Muscle of arm (tissue), 12 donors: ENCODE measurements around the gene TTLL5. TPM values are rescaled to one million over a fixed set of nuclear protein-coding genes. Genes with fewer than 3 reads are reported as not detected.

Experiments used
- DNase-seq: peaks from one replicate; pipeline ENCODE4 v3.0.0-alpha.2; 2013
- polyA plus RNA-seq, 12 donors: library from polyadenylated mRNA; unstranded; fragments of 120-200 nt; gene quantifications; one replicate each; pipeline ENCODE4 v1.2.1, GENCODE V29; 2013; ENCODE audit not compliant: insufficient read length in 12 of 12

TTLL5 gene
- polyA plus RNA-seq, 12 donors = 14.1 to 40.5 (median 17.2) TPM; not detected in 1

- DNase-seq = no peak
These were observed 71.8 kb downstream of the TTLL5 start for GRCh38 chr14:75732888-75733287.

- no peak for DNase-seq
These were observed 73.8 kb downstream of the TTLL5 start for GRCh38 chr14:75734854-75735253.

- DNase-seq = no peak
These were observed 75.9 kb downstream of the TTLL5 start for GRCh38 chr14:75736845-75737485.

- DNase-seq = no peak
These were observed 77.1 kb downstream of the TTLL5 start for GRCh38 chr14:75738192-75738591.

GRCh38 chr14:75742867-75743266 is 81.8 kb downstream of the TTLL5 start:
- DNase-seq = no peak

- DNase-seq = no peak
These were observed 86.9 kb downstream of the TTLL5 start for GRCh38 chr14:75747899-75748298.

- no peak for DNase-seq
These were observed 87.3 kb downstream of the TTLL5 start for GRCh38 chr14:75748336-75748735.

GRCh38 chr14:75751296-75751695 is 90.2 kb downstream of the TTLL5 start:
- DNase-seq = no peak

GRCh38 chr14:75752086-75752485 is 91.0 kb downstream of the TTLL5 start:
- DNase-seq = no peak

- DNase-seq = peak; percentile 12
These were observed 92.0 kb downstream of the TTLL5 start for GRCh38 chr14:75752907-75753594.

- no peak for DNase-seq
These were observed 92.7 kb downstream of the TTLL5 start for GRCh38 chr14:75753696-75754095.

- no peak for DNase-seq
These were observed 96.8 kb downstream of the TTLL5 start for GRCh38 chr14:75757644-75758402.

GRCh38 chr14:75764020-75764419 is 103.0 kb downstream of the TTLL5 start:
- no peak for DNase-seq

GRCh38 chr14:75769047-75769685 is 108.1 kb downstream of the TTLL5 start:
- DNase-seq = no peak

- no peak for DNase-seq
These were observed 109.6 kb downstream of the TTLL5 start for GRCh38 chr14:75770635-75771034.

GRCh38 chr14:75771595-75771994 is 110.5 kb downstream of the TTLL5 start:
- no peak for DNase-seq

GRCh38 chr14:75773046-75773445 is 112.0 kb downstream of the TTLL5 start:
- DNase-seq = no peak

- DNase-seq = no peak
These were observed 120.0 kb downstream of the TTLL5 start for GRCh38 chr14:75781096-75781495.

GRCh38 chr14:75783184-75783583 is 122.1 kb downstream of the TTLL5 start:
- DNase-seq = no peak

- DNase-seq = no peak
These were observed 122.7 kb downstream of the TTLL5 start for GRCh38 chr14:75783602-75784313.

GRCh38 chr14:75784314-75784686 is 123.3 kb downstream of the TTLL5 start:
- DNase-seq = no peak

- DNase-seq = no peak
These were observed 132.8 kb downstream of the TTLL5 start for GRCh38 chr14:75793806-75794205.
